HepG2 (cell line): Measurements from ENCODE around the gene POU2AF2. TPM values are rescaled to one million over a fixed set of nuclear protein-coding genes. Genes with fewer than 3 reads are reported as not detected.

Experiments
- DMAP1 ChIP-seq: IDR thresholded peaks from 2 replicates; pipeline ENCODE4 v1.6.1; 2016
- HMG20A ChIP-seq: IDR thresholded peaks from 2 replicates; pipeline ENCODE4 v1.6.1; 2016; ENCODE audit warnings: borderline replicate concordance
- KAT2B ChIP-seq: fragments of 150-350 bp; IDR thresholded peaks from 2 replicates; pipeline ENCODE4 v1.6.1; 2014; ENCODE audit warnings: low read depth, low read length, borderline replicate concordance
- KLF9 ChIP-seq: IDR thresholded peaks from 2 replicates; pipeline ENCODE4 v1.6.1; 2016; ENCODE audit warnings: low read depth
- NONO ChIP-seq, 2 experiments: fragments of 450-650 bp in 1 of 2; sonication (generic) in 1 of 2; formaldehyde crosslinking in 1 of 2; IDR thresholded peaks in 1 of 2; conservative IDR thresholded peaks in 1 of 2; 2 replicates each; pipeline versions ENCODE4 v1.6.1 to v1.8.0; 2017 to 2022; ENCODE audit warnings: mild to moderate bottlenecking in 1 of 2, missing genetic modification reagents in 1 of 2, moderate library complexity in 1 of 2
- POGZ ChIP-seq: sonication (generic); formaldehyde crosslinking; IDR thresholded peaks from 2 replicates; pipeline ENCODE4 v1.4.0; 2020; ENCODE audit warnings: mild to moderate bottlenecking, missing genetic modification reagents
- REPIN1 ChIP-seq: sonication (generic); formaldehyde crosslinking; IDR thresholded peaks from 2 replicates; pipeline ENCODE4 v1.8.0; 2022; ENCODE audit warnings: missing genetic modification reagents, low read depth, mild to moderate bottlenecking, borderline replicate concordance
- RXRB ChIP-seq: IDR thresholded peaks from 2 replicates; pipeline ENCODE4 v1.6.1; 2016; ENCODE audit warnings: borderline replicate concordance, missing genetic modification reagents, missing compliant biosample characterization
- SIX1 ChIP-seq: sonication (generic); formaldehyde crosslinking; IDR thresholded peaks from 2 replicates; pipeline ENCODE4 v1.4.0; 2020; ENCODE audit warnings: missing genetic modification reagents, borderline replicate concordance
- TEAD3 ChIP-seq: optimal IDR thresholded peaks from 2 replicates; pipeline ENCODE3; 2016; ENCODE audit warnings: borderline replicate concordance
- ZBTB38 ChIP-seq: sonication (generic); formaldehyde crosslinking; IDR thresholded peaks from 2 replicates; pipeline ENCODE4 v1.5.1; 2020; ENCODE audit warnings: mild to moderate bottlenecking, missing genetic modification reagents
- ZNF331 ChIP-seq: sonication (generic); formaldehyde crosslinking; IDR thresholded peaks from 2 replicates; pipeline ENCODE4 v1.4.0; 2020; ENCODE audit warnings: missing genetic modification reagents
- ZNF564 ChIP-seq: sonication (generic); formaldehyde crosslinking; IDR thresholded peaks from 2 replicates; pipeline ENCODE4 v1.8.1; 2023; ENCODE audit warnings: mild to moderate bottlenecking, missing genetic modification reagents
- ZNF703 ChIP-seq: sonication (generic); formaldehyde crosslinking; IDR thresholded peaks from 2 replicates; pipeline ENCODE4 v1.5.1; 2020; ENCODE audit warnings: missing genetic modification reagents, mild to moderate bottlenecking, moderate library complexity, borderline replicate concordance
- ZNF709 ChIP-seq: sonication (generic); formaldehyde crosslinking; IDR thresholded peaks from 2 replicates; pipeline ENCODE4 v1.5.0; 2020; ENCODE audit warnings: mild to moderate bottlenecking, missing genetic modification reagents
- ZNF761 ChIP-seq: sonication (generic); formaldehyde crosslinking; conservative IDR thresholded peaks from 2 replicates; pipeline ENCODE4 v1.4.0; 2020; ENCODE audit warnings: mild to moderate bottlenecking, missing genetic modification reagents
- ZSCAN9 ChIP-seq: IDR thresholded peaks from 2 replicates; pipeline ENCODE4 v1.6.1; 2016; ENCODE audit warnings: borderline replicate concordance
- polyA plus RNA-seq, 8 experiments: library from polyadenylated mRNA; depleted of rRNA in 3 of 8; stranded (reverse) in 7 of 8; unstranded in 1 of 8; fragments of >200 nt; fragmentation: Illumina TruSeq in 4 of 8; extraction: Trizol in 4 of 8; gene quantifications; 2 replicates each; pipeline versions ENCODE4 v1.2.1 to v1.2.3, GENCODE V29; 2011 to 2016; ENCODE audit warnings: low read depth in 4 of 8, missing spikeins in 1 of 8, mixed read lengths in 1 of 8; ENCODE audit not compliant: insufficient read depth in 1 of 8
- total RNA-seq, 5 experiments: library from RNA; depleted of rRNA; stranded (reverse); fragments of >200 nt; fragmentation: Illumina TruSeq; extraction: Trizol; gene quantifications; 2 replicates each; pipeline ENCODE4 v1.2.3, GENCODE V29; 2016; ENCODE audit warnings: low read depth in 1 of 5
- TF ChIP-seq, protein P1 (sequence below): sonication (generic); formaldehyde crosslinking; IDR thresholded peaks from 2 replicates; pipeline ENCODE4 v1.8.1; 2022; ENCODE audit warnings: mild to moderate bottlenecking, missing genetic modification reagents
- TF ChIP-seq, protein P2 (sequence below), 2 experiments: sonication (generic) in 1 of 2; formaldehyde crosslinking in 1 of 2; IDR thresholded peaks; 2 replicates each; pipeline versions ENCODE4 v1.4.0 to v1.6.1; 2018 to 2020; ENCODE audit warnings: missing genetic modification reagents in 2 of 2, borderline replicate concordance in 1 of 2, low read depth in 1 of 2, mild to moderate bottlenecking in 1 of 2, missing biosample characterization in 1 of 2
- TF ChIP-seq, protein P3 (sequence below): IDR thresholded peaks from 2 replicates; pipeline ENCODE4 v1.6.1; 2016; ENCODE audit warnings: low read depth, missing genetic modification reagents, missing compliant biosample characterization
- TF ChIP-seq, protein P4 (sequence below): sonication (generic); formaldehyde crosslinking; IDR thresholded peaks from 2 replicates; pipeline ENCODE4 v1.4.0; 2020; ENCODE audit warnings: missing genetic modification reagents

Gene POU2AF2
- total and polyA plus RNA-seq, 2 of the 13 experiments (the other 11 are each of a cell fraction or from before 2014, with no cell fraction given) = 0.11 TPM; not detected in 1

DNA sequence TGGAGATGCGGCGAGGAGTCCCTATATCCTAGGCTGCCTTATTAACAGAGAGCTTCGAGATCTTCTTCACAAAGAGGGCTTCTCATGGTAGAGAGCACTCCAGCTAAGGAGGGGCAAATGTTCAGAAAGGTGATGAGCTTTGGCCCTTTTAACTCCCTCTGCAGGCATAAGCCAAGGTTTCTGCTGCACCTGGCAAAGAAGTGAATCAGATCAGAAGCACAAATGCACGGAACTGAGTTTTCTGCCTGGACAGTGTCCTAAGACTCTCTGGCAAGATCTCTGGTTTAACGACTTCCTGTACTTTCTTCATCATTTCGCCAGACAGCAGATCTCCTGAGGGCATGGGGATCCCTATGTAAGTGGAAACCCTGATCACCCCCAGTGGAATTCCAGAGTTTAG is 90.0 kb downstream of the POU2AF2 start (continued):
- TF ChIP-seq, protein P1, sequence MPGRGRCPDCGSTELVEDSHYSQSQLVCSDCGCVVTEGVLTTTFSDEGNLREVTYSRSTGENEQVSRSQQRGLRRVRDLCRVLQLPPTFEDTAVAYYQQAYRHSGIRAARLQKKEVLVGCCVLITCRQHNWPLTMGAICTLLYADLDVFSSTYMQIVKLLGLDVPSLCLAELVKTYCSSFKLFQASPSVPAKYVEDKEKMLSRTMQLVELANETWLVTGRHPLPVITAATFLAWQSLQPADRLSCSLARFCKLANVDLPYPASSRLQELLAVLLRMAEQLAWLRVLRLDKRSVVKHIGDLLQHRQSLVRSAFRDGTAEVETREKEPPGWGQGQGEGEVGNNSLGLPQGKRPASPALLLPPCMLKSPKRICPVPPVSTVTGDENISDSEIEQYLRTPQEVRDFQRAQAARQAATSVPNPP (CRISPR knock-in tag) = no peak
- no peak for TF ChIP-seq ZNF331 (CRISPR knock-in tag)
- peak; percentile 4 for TF ChIP-seq TEAD3 (CRISPR knock-in tag)
- TF ChIP-seq REPIN1 (CRISPR knock-in tag) = 0 out of 2 replicates have a peak, but pooled peaks have one; percentile 12
- no peak for TF ChIP-seq ZNF703 (CRISPR knock-in tag)
- TF ChIP-seq DMAP1 = 0 out of 2 replicates have a peak, but pooled peaks have one; percentile 35
- TF ChIP-seq SIX1 (CRISPR knock-in tag) = no peak
- 0 out of 2 replicates have a peak, but pooled peaks have one; percentile 26 for TF ChIP-seq KLF9 (CRISPR knock-in tag)
- TF ChIP-seq ZBTB38 (CRISPR knock-in tag) = no peak
- no peak for TF ChIP-seq ZSCAN9 (CRISPR knock-in tag)
- no peak for TF ChIP-seq ZNF709 (CRISPR knock-in tag)
- TF ChIP-seq ZNF761 (CRISPR knock-in tag) = no peak
- no peak for TF ChIP-seq KAT2B
- TF ChIP-seq, protein P2, sequence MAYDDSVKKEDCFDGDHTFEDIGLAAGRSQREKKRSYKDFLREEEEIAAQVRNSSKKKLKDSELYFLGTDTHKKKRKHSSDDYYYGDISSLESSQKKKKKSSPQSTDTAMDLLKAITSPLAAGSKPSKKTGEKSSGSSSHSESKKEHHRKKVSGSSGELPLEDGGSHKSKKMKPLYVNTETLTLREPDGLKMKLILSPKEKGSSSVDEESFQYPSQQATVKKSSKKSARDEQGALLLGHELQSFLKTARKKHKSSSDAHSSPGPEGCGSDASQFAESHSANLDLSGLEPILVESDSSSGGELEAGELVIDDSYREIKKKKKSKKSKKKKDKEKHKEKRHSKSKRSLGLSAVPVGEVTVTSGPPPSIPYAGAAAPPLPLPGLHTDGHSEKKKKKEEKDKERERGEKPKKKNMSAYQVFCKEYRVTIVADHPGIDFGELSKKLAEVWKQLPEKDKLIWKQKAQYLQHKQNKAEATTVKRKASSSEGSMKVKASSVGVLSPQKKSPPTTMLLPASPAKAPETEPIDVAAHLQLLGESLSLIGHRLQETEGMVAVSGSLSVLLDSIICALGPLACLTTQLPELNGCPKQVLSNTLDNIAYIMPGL (CRISPR knock-in tag; IDR thresholded peaks at IDR 0.05; ENCODE audit: borderline replicate concordance in 1 of 2, low read depth in 1 of 2) = peak in 1 of 2 experiments; percentile 28; a peak in 1 of 4 replicates
- no peak for TF ChIP-seq HMG20A (CRISPR knock-in tag)
- TF ChIP-seq, protein P3, sequence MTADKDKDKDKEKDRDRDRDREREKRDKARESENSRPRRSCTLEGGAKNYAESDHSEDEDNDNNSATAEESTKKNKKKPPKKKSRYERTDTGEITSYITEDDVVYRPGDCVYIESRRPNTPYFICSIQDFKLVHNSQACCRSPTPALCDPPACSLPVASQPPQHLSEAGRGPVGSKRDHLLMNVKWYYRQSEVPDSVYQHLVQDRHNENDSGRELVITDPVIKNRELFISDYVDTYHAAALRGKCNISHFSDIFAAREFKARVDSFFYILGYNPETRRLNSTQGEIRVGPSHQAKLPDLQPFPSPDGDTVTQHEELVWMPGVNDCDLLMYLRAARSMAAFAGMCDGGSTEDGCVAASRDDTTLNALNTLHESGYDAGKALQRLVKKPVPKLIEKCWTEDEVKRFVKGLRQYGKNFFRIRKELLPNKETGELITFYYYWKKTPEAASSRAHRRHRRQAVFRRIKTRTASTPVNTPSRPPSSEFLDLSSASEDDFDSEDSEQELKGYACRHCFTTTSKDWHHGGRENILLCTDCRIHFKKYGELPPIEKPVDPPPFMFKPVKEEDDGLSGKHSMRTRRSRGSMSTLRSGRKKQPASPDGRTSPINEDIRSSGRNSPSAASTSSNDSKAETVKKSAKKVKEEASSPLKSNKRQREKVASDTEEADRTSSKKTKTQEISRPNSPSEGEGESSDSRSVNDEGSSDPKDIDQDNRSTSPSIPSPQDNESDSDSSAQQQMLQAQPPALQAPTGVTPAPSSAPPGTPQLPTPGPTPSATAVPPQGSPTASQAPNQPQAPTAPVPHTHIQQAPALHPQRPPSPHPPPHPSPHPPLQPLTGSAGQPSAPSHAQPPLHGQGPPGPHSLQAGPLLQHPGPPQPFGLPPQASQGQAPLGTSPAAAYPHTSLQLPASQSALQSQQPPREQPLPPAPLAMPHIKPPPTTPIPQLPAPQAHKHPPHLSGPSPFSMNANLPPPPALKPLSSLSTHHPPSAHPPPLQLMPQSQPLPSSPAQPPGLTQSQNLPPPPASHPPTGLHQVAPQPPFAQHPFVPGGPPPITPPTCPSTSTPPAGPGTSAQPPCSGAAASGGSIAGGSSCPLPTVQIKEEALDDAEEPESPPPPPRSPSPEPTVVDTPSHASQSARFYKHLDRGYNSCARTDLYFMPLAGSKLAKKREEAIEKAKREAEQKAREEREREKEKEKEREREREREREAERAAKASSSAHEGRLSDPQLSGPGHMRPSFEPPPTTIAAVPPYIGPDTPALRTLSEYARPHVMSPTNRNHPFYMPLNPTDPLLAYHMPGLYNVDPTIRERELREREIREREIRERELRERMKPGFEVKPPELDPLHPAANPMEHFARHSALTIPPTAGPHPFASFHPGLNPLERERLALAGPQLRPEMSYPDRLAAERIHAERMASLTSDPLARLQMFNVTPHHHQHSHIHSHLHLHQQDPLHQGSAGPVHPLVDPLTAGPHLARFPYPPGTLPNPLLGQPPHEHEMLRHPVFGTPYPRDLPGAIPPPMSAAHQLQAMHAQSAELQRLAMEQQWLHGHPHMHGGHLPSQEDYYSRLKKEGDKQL = no peak
- no peak for TF ChIP-seq POGZ (CRISPR knock-in tag)
- no peak for TF ChIP-seq RXRB
- TF ChIP-seq NONO (IDR thresholded peaks at IDR 0.05) = no peak
- no peak for TF ChIP-seq NONO (CRISPR knock-in tag; conservative IDR thresholded peaks at IDR 0.05)
- 0 out of 2 replicates have a peak, but pooled peaks have one; percentile 9 for TF ChIP-seq ZNF564 (CRISPR knock-in tag)
- TF ChIP-seq, protein P4, sequence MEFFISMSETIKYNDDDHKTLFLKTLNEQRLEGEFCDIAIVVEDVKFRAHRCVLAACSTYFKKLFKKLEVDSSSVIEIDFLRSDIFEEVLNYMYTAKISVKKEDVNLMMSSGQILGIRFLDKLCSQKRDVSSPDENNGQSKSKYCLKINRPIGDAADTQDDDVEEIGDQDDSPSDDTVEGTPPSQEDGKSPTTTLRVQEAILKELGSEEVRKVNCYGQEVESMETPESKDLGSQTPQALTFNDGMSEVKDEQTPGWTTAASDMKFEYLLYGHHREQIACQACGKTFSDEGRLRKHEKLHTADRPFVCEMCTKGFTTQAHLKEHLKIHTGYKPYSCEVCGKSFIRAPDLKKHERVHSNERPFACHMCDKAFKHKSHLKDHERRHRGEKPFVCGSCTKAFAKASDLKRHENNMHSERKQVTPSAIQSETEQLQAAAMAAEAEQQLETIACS (CRISPR knock-in tag) = no peak
